Colonic mucosa (tissue), 4 donors: ENCODE measurements around the gene PRRC1. TPM values are rescaled to one million over a fixed set of nuclear protein-coding genes. Genes with fewer than 3 reads are reported as not detected.

Experiments used
- DNase-seq: peaks from one replicate; pipeline ENCODE4 v3.0.0-alpha.2; 2020
- H3K27ac ChIP-seq: fragments of 200-600 bp; one replicate; pipeline ENCODE4 v1.8.0; 2021
- H3K27me3 ChIP-seq: fragments of 200-600 bp; one replicate; pipeline ENCODE4 v1.8.0; 2021
- H3K36me3 ChIP-seq: fragments of 200-600 bp; one replicate; pipeline ENCODE4 v1.8.0; 2021
- H3K4me1 ChIP-seq: fragments of 200-600 bp; one replicate; pipeline ENCODE4 v1.8.0; 2021; ENCODE audit warnings: mild to moderate bottlenecking
- H3K4me3 ChIP-seq: fragments of 200-600 bp; one replicate; pipeline ENCODE4 v1.8.0; 2021
- H3K9ac ChIP-seq, 2 donors: one replicate each; pipeline ENCODE4 v1.7.0; 2013; ENCODE audit warnings: control low read depth in 2 of 2, low read depth in 2 of 2, low read length in 2 of 2
- H3K9me3 ChIP-seq: fragments of 200-600 bp; one replicate; pipeline ENCODE4 v1.8.0; 2021
- CTCF ChIP-seq: fragments of 200-600 bp; IDR thresholded peaks from one replicate; pipeline ENCODE4 v1.8.0; 2022; ENCODE audit warnings: antibody characterized with exemption, mild to moderate bottlenecking
- intact Hi-C: fragments of 100-400 bp; cut with DNase I; formaldehyde crosslinking; loops from one replicate; pipeline ENCODE4 v1.14.1; 2022
- total RNA-seq, 2 donors: library from RNA; stranded (reverse); fragmentation: NEBNext Ultra II Directional in 1 of 2; extraction: Animal tissue kit (Norgen Biotek cat#: 25700) in 1 of 2; gene quantifications; one replicate each; pipeline ENCODE4 v1.2.1, GENCODE V29; 2021
- donor health status: healthy.
- donor health status: DM: no; HTN: no; CAD: no.
- donor health status: DM: no; HTN: no; CAD: no.

The PRRC1 gene
- total RNA-seq, 2 donors from 2014 or later, result 73.0 to 79.9 TPM

GRCh38 chr5:127558273-127558672 is 40.8 kb downstream of the PRRC1 start:
- Histone ChIP-seq H3K27ac (no peak overlapping the region), H3K36me3 (no peaks in the 10 kb centered on the region), H3K27me3 (no peaks in the 10 kb centered on the region), H3K9me3 (no peaks in the 10 kb centered on the region), H3K9ac (no peak overlapping the region), H3K4me3 (no peak overlapping the region), H3K4me1 (peaks cover 3% of the 10 kb centered on the region)
- no peak for TF ChIP-seq CTCF
- intact Hi-C loops, result no loop called here
- no peak for DNase-seq

DNA sequence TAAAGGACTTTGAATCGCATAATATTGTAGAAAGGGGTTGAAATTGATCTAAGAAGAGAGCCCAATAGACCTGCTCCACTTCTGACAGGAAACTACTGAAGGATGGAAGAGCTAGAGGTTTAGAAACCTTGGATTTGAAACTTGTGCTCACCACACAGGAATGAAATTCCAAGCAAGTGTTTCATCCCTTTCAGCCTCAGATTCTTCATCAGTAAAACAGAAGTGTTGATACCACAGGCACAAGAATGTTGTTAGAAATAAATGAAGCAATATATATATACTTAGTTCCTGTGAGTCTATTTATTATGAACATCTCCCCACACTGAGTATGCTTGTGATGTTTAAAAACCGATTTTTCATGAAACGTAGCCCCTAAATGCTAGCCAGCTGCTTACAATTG is 43.8 kb downstream of the PRRC1 start:
- H3K9ac ChIP-seq, result no peak overlapping the region
- H3K9me3 ChIP-seq, result no peaks in the 10 kb centered on the region
- no peak overlapping the region for H3K27ac ChIP-seq
- DNase-seq, result no peak
- intact Hi-C loops, result loop anchor here (5.0 to 10.0 kb wide), 3 partner anchors 184 to 641 kb away; no protein-coding TSS in a partner anchor
- peaks cover 3% of the 10 kb centered on the region for H3K4me1 ChIP-seq
- no peak for TF ChIP-seq CTCF
- no peak overlapping the region for H3K4me3 ChIP-seq
- no peaks in the 10 kb centered on the region for H3K27me3 ChIP-seq
- H3K36me3 ChIP-seq, result no peaks in the 10 kb centered on the region

DNA sequence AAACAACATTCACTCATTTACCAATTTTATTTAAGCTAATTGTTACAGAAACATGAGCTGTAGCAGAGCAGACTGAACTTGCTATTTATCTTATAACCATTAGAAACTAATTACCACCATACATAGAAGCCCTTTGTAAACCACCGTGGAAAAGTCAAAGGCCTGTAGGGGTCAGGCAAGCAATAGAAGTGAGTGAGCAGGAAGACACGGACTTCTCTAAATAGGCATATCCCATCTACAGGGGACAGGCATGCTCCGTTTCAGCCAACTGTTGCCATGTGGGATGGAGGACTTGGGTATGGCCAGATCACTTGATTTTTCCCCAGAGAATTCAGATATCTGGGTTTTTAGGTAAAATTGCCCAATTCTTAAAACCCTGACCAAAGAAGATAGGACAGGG is 44.8 kb downstream of the PRRC1 start:
- intact Hi-C loops, result loop anchor here (5.0 to 10.0 kb wide), 3 partner anchors 183 to 640 kb away; no protein-coding TSS in a partner anchor
- Histone ChIP-seq H3K36me3 (no peaks in the 10 kb centered on the region), H3K27me3 (no peaks in the 10 kb centered on the region), H3K9ac (no peak overlapping the region), H3K4me3 (no peak overlapping the region), H3K9me3 (no peaks in the 10 kb centered on the region), H3K27ac (no peak overlapping the region), H3K4me1 (no peaks in the 10 kb centered on the region)
- no peak for TF ChIP-seq CTCF
- no peak for DNase-seq

DNA sequence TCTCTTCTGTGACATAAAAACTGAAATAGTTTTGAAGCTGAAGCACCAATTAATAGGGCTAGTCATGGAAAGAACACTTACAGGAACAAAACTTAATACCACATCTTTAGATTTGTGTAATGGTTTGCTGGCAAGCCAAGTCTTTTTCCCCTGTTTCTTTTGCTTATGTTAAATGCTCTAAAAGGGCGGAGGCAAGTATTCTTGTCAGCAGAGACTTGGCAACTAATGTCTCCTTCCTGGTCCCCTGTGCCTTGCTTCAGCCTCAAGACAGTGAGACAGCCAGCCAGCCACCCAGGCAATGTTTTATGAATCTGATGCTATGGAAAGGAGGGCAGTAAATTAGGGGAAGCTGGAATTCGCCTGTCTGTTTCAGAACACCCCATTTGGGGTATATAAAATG is 45.7 kb downstream of the PRRC1 start:
- no peaks in the 10 kb centered on the region for H3K36me3 ChIP-seq
- intact Hi-C loops, result loop anchor here (5.0 to 10.0 kb wide), 3 partner anchors 182 to 639 kb away; no protein-coding TSS in a partner anchor
- DNase-seq, result no peak
- no peak for TF ChIP-seq CTCF
- no peaks in the 10 kb centered on the region for H3K4me1 ChIP-seq
- H3K9me3 ChIP-seq, result no peaks in the 10 kb centered on the region
- no peak overlapping the region for H3K9ac ChIP-seq
- no peak overlapping the region for H3K4me3 ChIP-seq
- no peaks in the 10 kb centered on the region for H3K27me3 ChIP-seq
- H3K27ac ChIP-seq, result no peak overlapping the region

GRCh38 chr5:127564002-127564769 is 46.7 kb downstream of the PRRC1 start:
- peak; percentile 55 for TF ChIP-seq CTCF
- no peak overlapping the region for H3K4me3 ChIP-seq
- intact Hi-C loops, result loop anchor here (5.0 to 10.0 kb wide), 3 partner anchors 181 to 638 kb away; no protein-coding TSS in a partner anchor
- peak; percentile 62 for DNase-seq
- H3K36me3 ChIP-seq, result no peaks in the 10 kb centered on the region
- H3K27ac ChIP-seq, result no peak overlapping the region
- no peaks in the 10 kb centered on the region for H3K4me1 ChIP-seq
- no peaks in the 10 kb centered on the region for H3K27me3 ChIP-seq
- no peaks in the 10 kb centered on the region for H3K9me3 ChIP-seq
- H3K9ac ChIP-seq, result no peak overlapping the region
